ENCODE measurements around the gene DHRS2. TPM values are rescaled to one million over a fixed set of nuclear protein-coding genes. Genes with fewer than 3 reads are reported as not detected.

DHRS2 gene
- polyA plus RNA-seq, 2 donors, result 0.14 TPM

Other genes with a start within 250 kb of the DHRS2 start
- gene MYH6, start 228.1 kb upstream of the DHRS2 start, polyA plus RNA-seq, result under 1 TPM; 0.20 to 0.63 TPM
- under 1 TPM; 0.08 to 0.12 TPM for gene MYH7, start 200.7 kb upstream of the DHRS2 start, polyA plus RNA-seq
- 10 to 100 TPM; 20.7 to 38.3 TPM for gene NGDN, start 166.7 kb upstream of the DHRS2 start, polyA plus RNA-seq
- under 1 TPM; 0.12 to 0.59 TPM for gene ZFHX2, start 84.6 kb upstream of the DHRS2 start, polyA plus RNA-seq
- gene THTPA, start 80.1 kb upstream of the DHRS2 start, polyA plus RNA-seq, result 1 to 10 TPM; 7.8 to 8.3 TPM
- 100 to 1,000 TPM in 1 of 2 donors, 10 to 100 TPM in 1; 81.5 to 171 TPM for gene AP1G2, start 68.6 kb upstream of the DHRS2 start, polyA plus RNA-seq
- gene JPH4, start 57.6 kb upstream of the DHRS2 start, polyA plus RNA-seq, result under 1 TPM; 0.04 to 0.15 TPM